ENCODE results near the gene KDM2B. TPM values are rescaled to one million over a fixed set of nuclear protein-coding genes. Genes with fewer than 3 reads are reported as not detected.

KDM2B gene
- total and polyA plus RNA-seq, 3 donors from 2014 or later: 30.4 to 59.8 (median 54.9) TPM

DNA sequence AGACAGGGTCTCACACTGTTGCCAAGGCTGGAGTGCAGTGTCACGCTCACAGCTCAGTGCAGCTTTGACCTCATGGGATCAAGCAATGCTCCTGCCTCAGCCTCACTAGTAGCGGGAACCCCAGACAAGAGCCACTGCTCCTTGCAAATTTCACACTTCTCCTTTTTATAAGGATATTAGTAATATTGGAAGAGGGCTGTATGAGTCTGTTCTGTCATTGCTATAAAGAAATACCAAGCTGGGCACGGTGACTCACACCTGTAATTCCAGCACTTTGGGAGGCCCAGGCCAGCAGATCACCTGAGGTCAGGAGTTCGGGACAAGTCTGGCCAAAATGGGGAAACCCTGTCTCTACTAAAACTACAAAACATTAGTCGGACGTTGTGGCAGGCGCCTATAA lies 32.6 kb upstream of the KDM2B start:
- Histone ChIP-seq H3K36me3 (ENCODE audit: low read depth, missing control alignments) (no peaks in the 10 kb centered on the region), H3K27me3 (no peaks in the 10 kb centered on the region), H3K4me1 (peaks cover 3% of the 10 kb centered on the region), H3K4me3 (no peak overlapping the region), H3K27ac (no peak overlapping the region), H3K9me3 (no peaks in the 10 kb centered on the region)
- 90 to 93% methylated on average over 7 of the region's 7 CpGs for WGBS, 2 donors
- intact Hi-C loops (cut with DNase I; ENCODE audit: low total_unique reads): no loop called here
- DNase-seq: no peak
- TF ChIP-seq POLR2A (IDR thresholded peaks at IDR 0.05): no peak
- TF ChIP-seq, protein P1, sequence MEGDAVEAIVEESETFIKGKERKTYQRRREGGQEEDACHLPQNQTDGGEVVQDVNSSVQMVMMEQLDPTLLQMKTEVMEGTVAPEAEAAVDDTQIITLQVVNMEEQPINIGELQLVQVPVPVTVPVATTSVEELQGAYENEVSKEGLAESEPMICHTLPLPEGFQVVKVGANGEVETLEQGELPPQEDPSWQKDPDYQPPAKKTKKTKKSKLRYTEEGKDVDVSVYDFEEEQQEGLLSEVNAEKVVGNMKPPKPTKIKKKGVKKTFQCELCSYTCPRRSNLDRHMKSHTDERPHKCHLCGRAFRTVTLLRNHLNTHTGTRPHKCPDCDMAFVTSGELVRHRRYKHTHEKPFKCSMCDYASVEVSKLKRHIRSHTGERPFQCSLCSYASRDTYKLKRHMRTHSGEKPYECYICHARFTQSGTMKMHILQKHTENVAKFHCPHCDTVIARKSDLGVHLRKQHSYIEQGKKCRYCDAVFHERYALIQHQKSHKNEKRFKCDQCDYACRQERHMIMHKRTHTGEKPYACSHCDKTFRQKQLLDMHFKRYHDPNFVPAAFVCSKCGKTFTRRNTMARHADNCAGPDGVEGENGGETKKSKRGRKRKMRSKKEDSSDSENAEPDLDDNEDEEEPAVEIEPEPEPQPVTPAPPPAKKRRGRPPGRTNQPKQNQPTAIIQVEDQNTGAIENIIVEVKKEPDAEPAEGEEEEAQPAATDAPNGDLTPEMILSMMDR (IDR thresholded peaks at IDR 0.05): no peak

DNA sequence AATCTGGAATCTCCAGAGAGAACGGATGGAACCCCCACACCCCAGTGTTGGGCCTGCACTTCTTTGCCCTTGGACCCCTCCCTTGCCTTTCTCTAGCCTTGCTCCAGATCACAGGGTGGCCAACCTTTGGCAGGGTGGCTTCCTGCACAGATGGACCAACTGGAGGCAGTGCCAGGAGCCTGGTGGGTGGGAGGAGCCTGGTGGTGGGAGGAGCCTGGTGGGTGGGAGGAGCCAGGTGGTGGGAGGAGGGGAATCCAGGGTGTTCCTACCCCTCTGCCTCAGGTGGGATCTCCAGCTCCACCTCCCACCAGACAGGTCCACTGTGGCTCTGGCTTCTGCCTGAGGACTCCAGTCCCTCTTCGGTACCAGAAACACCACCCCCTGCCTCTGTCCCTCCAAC lies 30.5 kb upstream of the KDM2B start:
- DNase-seq: no peak
- 81 to 83% methylated on average over 2 of the region's 2 CpGs for WGBS, 2 donors
- no peaks in the 10 kb centered on the region for H3K9me3 ChIP-seq
- H3K27ac ChIP-seq: no peak overlapping the region
- no peaks in the 10 kb centered on the region for H3K36me3 ChIP-seq (ENCODE audit: low read depth, missing control alignments)
- no peaks in the 10 kb centered on the region for H3K27me3 ChIP-seq
- TF ChIP-seq, protein P1 (IDR thresholded peaks at IDR 0.05): no peak
- no peak for TF ChIP-seq POLR2A (IDR thresholded peaks at IDR 0.05)
- no peak overlapping the region for H3K4me3 ChIP-seq
- peaks cover 3% of the 10 kb centered on the region for H3K4me1 ChIP-seq
- intact Hi-C loops (cut with DNase I; ENCODE audit: low total_unique reads): no loop called here

DNA sequence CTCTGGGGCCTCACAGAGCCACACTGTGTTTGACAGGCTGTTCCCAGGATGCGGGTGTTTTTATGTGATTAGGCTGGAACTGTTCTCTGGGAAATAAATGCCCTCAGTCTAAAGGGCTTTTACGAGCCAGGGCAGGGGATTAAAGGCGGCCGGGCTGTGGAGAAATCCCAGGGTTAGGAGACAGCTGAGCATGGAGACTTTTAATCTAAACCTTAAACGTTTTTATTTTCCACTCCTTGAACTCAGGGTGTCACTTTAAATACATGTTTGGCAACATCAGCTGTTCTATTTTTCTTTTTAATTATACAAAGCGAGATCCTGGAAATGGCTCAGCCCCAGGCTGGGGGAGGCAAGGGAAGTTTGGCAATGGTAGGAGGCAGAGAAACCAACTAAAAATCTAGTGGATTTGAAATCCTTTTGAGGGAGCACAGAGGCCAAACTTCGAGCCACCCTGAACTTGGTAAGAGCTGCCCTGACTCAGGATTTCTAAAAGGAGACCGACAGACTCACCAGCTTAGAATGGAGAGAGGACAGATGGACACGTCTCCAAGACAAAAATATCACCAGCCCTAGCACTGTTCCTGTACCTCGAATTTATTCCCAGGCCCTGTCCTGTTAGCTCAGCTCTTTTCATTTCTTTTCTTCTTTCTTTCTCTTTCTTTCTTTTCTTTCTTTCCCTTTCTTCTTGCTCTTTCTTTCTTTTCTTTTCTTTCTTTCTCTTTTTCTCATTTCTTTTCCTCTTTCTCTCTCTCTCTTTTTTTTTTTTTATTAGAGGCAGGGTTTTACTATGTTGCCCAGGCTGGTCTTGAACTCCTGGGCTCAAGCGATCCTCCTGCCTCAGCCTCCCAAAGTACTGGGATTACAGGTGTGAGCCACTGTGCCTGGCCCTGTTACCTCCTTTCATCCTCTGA lies 29.7 kb upstream of the KDM2B start:
- TF ChIP-seq POLR2A (IDR thresholded peaks at IDR 0.05): no peak
- TF ChIP-seq, protein P1 (IDR thresholded peaks at IDR 0.05): no peak
- Histone ChIP-seq H3K9me3 (no peaks in the 10 kb centered on the region), H3K4me3 (no peak overlapping the region), H3K36me3 (ENCODE audit: low read depth, missing control alignments) (no peaks in the 10 kb centered on the region), H3K4me1 (peaks cover 3% of the 10 kb centered on the region), H3K27me3 (no peaks in the 10 kb centered on the region), H3K27ac (peak overlapping the region; percentile 6 to 80)
- peak; percentile 29 for DNase-seq
- intact Hi-C loops (cut with DNase I; ENCODE audit: low total_unique reads): no loop called here
- 36 to 40% methylated on average over 11 of the region's 11 CpGs for WGBS, 2 donors

DNA sequence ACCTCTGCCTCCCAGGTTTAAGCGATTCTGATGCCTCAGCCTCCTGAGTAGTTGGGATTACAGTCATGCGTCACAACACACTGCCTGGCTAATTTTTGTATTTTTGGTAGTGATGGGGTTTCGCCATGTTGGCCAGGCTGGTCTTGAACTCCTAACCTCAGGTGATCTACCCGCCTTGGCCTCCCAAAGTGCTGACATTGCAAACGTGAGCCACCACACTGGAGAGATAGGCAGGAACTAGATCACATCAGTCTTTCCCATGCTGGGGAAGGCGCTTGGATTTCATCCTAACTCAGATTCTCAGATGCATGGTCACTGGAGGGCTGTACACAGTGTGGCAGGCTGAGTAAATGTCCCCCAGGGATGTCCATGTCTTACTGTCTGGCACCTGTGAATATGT lies 27.5 kb upstream of the KDM2B start:
- Histone ChIP-seq H3K9me3 (no peaks in the 10 kb centered on the region), H3K4me3 (no peak overlapping the region), H3K27ac (no peak overlapping the region), H3K36me3 (ENCODE audit: low read depth, missing control alignments) (no peaks in the 10 kb centered on the region), H3K4me1 (peaks cover 3% of the 10 kb centered on the region), H3K27me3 (no peaks in the 10 kb centered on the region)
- intact Hi-C loops (cut with DNase I; ENCODE audit: low total_unique reads): no loop called here
- TF ChIP-seq POLR2A (IDR thresholded peaks at IDR 0.05): no peak
- TF ChIP-seq, protein P1 (IDR thresholded peaks at IDR 0.05): no peak
- 88 to 92% methylated on average over 6 of the region's 6 CpGs for WGBS, 2 donors
- DNase-seq: no peak

GRCh38 chr12:121603581-121603980 lies 22.8 kb upstream of the KDM2B start:
- no peaks in the 10 kb centered on the region for H3K27me3 ChIP-seq
- DNase-seq: no peak
- WGBS, 2 donors: 94 to 98% methylated on average over 6 of the region's 6 CpGs
- no peak for TF ChIP-seq POLR2A (IDR thresholded peaks at IDR 0.05)
- TF ChIP-seq, protein P1 (IDR thresholded peaks at IDR 0.05): no peak
- H3K4me1 ChIP-seq: no peaks in the 10 kb centered on the region
- intact Hi-C loops (cut with DNase I; ENCODE audit: low total_unique reads): no loop called here
- no peak overlapping the region for H3K27ac ChIP-seq
- no peaks in the 10 kb centered on the region for H3K9me3 ChIP-seq
- no peak overlapping the region for H3K4me3 ChIP-seq
- no peaks in the 10 kb centered on the region for H3K36me3 ChIP-seq (ENCODE audit: low read depth, missing control alignments)
